HepG2 (cell line): ENCODE data around the gene FOXG1. TPM values are rescaled to one million over a fixed set of nuclear protein-coding genes. Genes with fewer than 3 reads are reported as not detected.

Experiments used
- ATAC-seq: fragments of 200-7000 bp; cut with Tn5 transposase; 3 replicates; pipeline ENCODE4 v1.9.1; 2020; ENCODE audit warnings: mild to moderate bottlenecking, moderate library complexity
- BruUV-seq: library from RNA; stranded (reverse); fragments of 400-500 nt; replicated peaks from 2 replicates; lab custom pipeline; 2021; lab: Mats Ljungman, UMichigan
- CTCF ChIA-PET: fragments of 300-600 bp; formaldehyde crosslinking; extraction: SDS; loops from one replicate; lab custom pipeline; 2021; ENCODE audit warnings: low total read pairs, inconsistent platforms, low intra/inter-chr PET ratio; lab: Yijun Ruan, JAX
- POLR2A ChIA-PET: fragments of 350-600 bp; sonication (Branson Sonifier 250); formaldehyde crosslinking; loops from one replicate; lab custom pipeline; 2020; ENCODE audit warnings: antibody characterized with exemption, inconsistent platforms; lab: Yijun Ruan, JAX
- DNase-seq: peaks from one replicate; pipeline ENCODE4 v3.0.0-alpha.2; 2015; ENCODE audit warnings: low spot score
- FAIRE-seq: peaks from 3 replicates; lab custom pipeline; 2011; peaks lifted over from hg19 to GRCh38; lab: Jason Lieb, UNC
- H2AFZ ChIP-seq: one replicate; pipeline ENCODE4 v1.6.1; 2011; ENCODE audit warnings: low read length, inconsistent platforms
- H3K27ac ChIP-seq: fragments of 300-600 bp; 3 replicates; pipeline ENCODE4 v1.8.0; 2011; ENCODE audit warnings: mixed run types, mild to moderate bottlenecking, mixed read lengths, low read length, inconsistent platforms; ENCODE audit not compliant: insufficient read depth; ENCODE audit errors: extremely low read length
- H3K27me3 ChIP-seq, 2 experiments: fragments of 200-600 bp in 1 of 2; 2 replicates in 1 of 2; 3 replicates in 1 of 2; pipeline versions ENCODE4 v1.6.0 to v1.8.0; 2011; ENCODE audit warnings: low read length in 2 of 2, mild to moderate bottlenecking in 2 of 2, moderate library complexity in 2 of 2, inconsistent platforms in 1 of 2; ENCODE audit not compliant: insufficient read depth in 2 of 2, control insufficient read depth in 1 of 2
- H3K36me3 ChIP-seq, 2 experiments: fragments of 200-600 bp in 1 of 2; replicated peaks in 1 of 2; 2 replicates in 1 of 2; 3 replicates in 1 of 2; pipeline versions ENCODE4 v1.5.1 to v1.8.0; 2011; ENCODE audit warnings: low read length in 2 of 2, inconsistent platforms in 1 of 2; ENCODE audit not compliant: insufficient read depth in 2 of 2, control insufficient read depth in 1 of 2
- H3K4me1 ChIP-seq: 2 replicates; pipeline ENCODE4 v1.5.1; 2012; ENCODE audit warnings: low read length, inconsistent platforms; ENCODE audit not compliant: insufficient read depth
- H3K4me2 ChIP-seq: 2 replicates; pipeline ENCODE4 v1.6.0; 2011; ENCODE audit warnings: low read depth, low read length, inconsistent platforms
- H3K4me3 ChIP-seq, 3 experiments: fragments of 200-600 bp in 1 of 3; sonication (generic), shearing (Covaris generic) in 1 of 3; replicated peaks in 1 of 3; 2 replicates each; pipeline ENCODE4 v1.5.1; 2011 to 2016; ENCODE audit warnings: low read length in 3 of 3, inconsistent platforms in 2 of 3, low read depth in 2 of 3, mild to moderate bottlenecking in 2 of 3, control low read depth in 1 of 3, mixed read lengths in 1 of 3; ENCODE audit not compliant: insufficient read depth in 1 of 3
- H3K79me2 ChIP-seq: one replicate; pipeline ENCODE4 v1.6.1; 2011; ENCODE audit warnings: low read length, inconsistent platforms; ENCODE audit not compliant: insufficient read depth
- H3K9ac ChIP-seq: 2 replicates; pipeline ENCODE4 v1.6.0; 2011; ENCODE audit warnings: mild to moderate bottlenecking, low read depth, low read length, inconsistent platforms; ENCODE audit not compliant: insufficient read depth
- H3K9me3 ChIP-seq: 2 replicates; pipeline ENCODE4 v1.5.1; 2012; ENCODE audit warnings: mild to moderate bottlenecking, low read length
- H4K20me1 ChIP-seq: 2 replicates; pipeline ENCODE4 v1.6.0; 2011; ENCODE audit warnings: inconsistent platforms, mild to moderate bottlenecking, low read length, moderate library complexity; ENCODE audit not compliant: insufficient read depth
- HOXA5 ChIP-seq: sonication (generic); formaldehyde crosslinking; IDR thresholded peaks from 2 replicates; pipeline ENCODE4 v1.4.0; 2020; ENCODE audit warnings: missing genetic modification reagents
- PITX1 ChIP-seq: sonication (generic); formaldehyde crosslinking; IDR thresholded peaks from 2 replicates; pipeline ENCODE4 v1.5.1; 2020; ENCODE audit warnings: mild to moderate bottlenecking, missing genetic modification reagents
- RAD21 ChIP-seq: fragments of 450-650 bp; formaldehyde crosslinking; IDR thresholded peaks from 2 replicates; pipeline ENCODE4 v1.5.0; 2020; ENCODE audit warnings: mild to moderate bottlenecking
- RXRB ChIP-seq: IDR thresholded peaks from 2 replicates; pipeline ENCODE4 v1.6.1; 2016; ENCODE audit warnings: borderline replicate concordance, missing genetic modification reagents, missing compliant biosample characterization
- STAG1 ChIP-seq: sonication (generic); formaldehyde crosslinking; IDR thresholded peaks from 2 replicates; pipeline ENCODE4 v1.4.0; 2020; ENCODE audit warnings: missing genetic modification reagents
- TEAD3 ChIP-seq: optimal IDR thresholded peaks from 2 replicates; pipeline ENCODE3; 2016; ENCODE audit warnings: borderline replicate concordance
- ZNF558 ChIP-seq: sonication (generic); formaldehyde crosslinking; IDR thresholded peaks from 2 replicates; pipeline ENCODE4 v1.9.0; 2022; ENCODE audit warnings: mild to moderate bottlenecking, missing genetic modification reagents, borderline replicate concordance
- ZSCAN21 ChIP-seq: sonication (generic); formaldehyde crosslinking; IDR thresholded peaks from 2 replicates; pipeline ENCODE4 v1.8.0; 2022; ENCODE audit warnings: mild to moderate bottlenecking, missing genetic modification reagents, moderate library complexity, borderline replicate concordance
- WGBS: methylation state at CpG from one replicate; pipeline ENCODE4 v1.1.6; 2017; ENCODE audit warnings: low lambda C conversion rate; 5-methylcytosine and 5-hydroxymethylcytosine counted together
- in situ Hi-C: cut with HindIII; loops from 2 replicates; pipeline ENCODE4 v1.10.0; 2017; ENCODE audit warnings: low pct_unique_long_range_greater_than_20kb; ENCODE audit not compliant: extremely low pct_ligation_motif_present
- intact Hi-C: fragments of 100-400 bp; cut with micrococcal nuclease; formaldehyde crosslinking; loops from one replicate; pipeline ENCODE4 v1.10.0; 2022; ENCODE audit not compliant: unreplicated experiment
- polyA plus RNA-seq, 8 experiments: library from polyadenylated mRNA; depleted of rRNA in 3 of 8; stranded (reverse) in 7 of 8; unstranded in 1 of 8; fragments of >200 nt; fragmentation: Illumina TruSeq in 4 of 8; extraction: Trizol in 4 of 8; gene quantifications; 2 replicates each; pipeline versions ENCODE4 v1.2.1 to v1.2.3, GENCODE V29; 2011 to 2016; ENCODE audit warnings: low read depth in 4 of 8, missing spikeins in 1 of 8, mixed read lengths in 1 of 8; ENCODE audit not compliant: insufficient read depth in 1 of 8
- total RNA-seq, 5 experiments: library from RNA; depleted of rRNA; stranded (reverse); fragments of >200 nt; fragmentation: Illumina TruSeq; extraction: Trizol; gene quantifications; 2 replicates each; pipeline ENCODE4 v1.2.3, GENCODE V29; 2016; ENCODE audit warnings: low read depth in 1 of 5
- TF ChIP-seq, protein P1 (sequence below): IDR thresholded peaks from 2 replicates; pipeline ENCODE4 v1.6.1; 2016
- TF ChIP-seq, protein P2 (sequence below): sonication (generic); formaldehyde crosslinking; IDR thresholded peaks from 2 replicates; pipeline ENCODE4 v1.5.0; 2020; ENCODE audit warnings: mild to moderate bottlenecking, missing genetic modification reagents, moderate library complexity
- TF ChIP-seq, protein P3 (sequence below): sonication (generic); formaldehyde crosslinking; IDR thresholded peaks from 2 replicates; pipeline ENCODE4 v1.4.0; 2020; ENCODE audit warnings: missing genetic modification reagents
- TF ChIP-seq, protein P4 (sequence below): IDR thresholded peaks from 2 replicates; pipeline ENCODE4 v1.6.1; 2016; ENCODE audit warnings: mild to moderate bottlenecking
- TF ChIP-seq, protein P5 (sequence below), 2 experiments: sonication (generic) in 1 of 2; formaldehyde crosslinking in 1 of 2; IDR thresholded peaks; 2 replicates each; pipeline versions ENCODE4 v1.4.0 to v1.6.1; 2018 to 2020; ENCODE audit warnings: missing genetic modification reagents in 2 of 2, borderline replicate concordance in 1 of 2, low read depth in 1 of 2, mild to moderate bottlenecking in 1 of 2, missing biosample characterization in 1 of 2

Gene FOXG1
- total and polyA plus RNA-seq, 2 of the 13 experiments (the other 11 are each of a cell fraction or from before 2014, with no cell fraction given): not detected

DNA sequence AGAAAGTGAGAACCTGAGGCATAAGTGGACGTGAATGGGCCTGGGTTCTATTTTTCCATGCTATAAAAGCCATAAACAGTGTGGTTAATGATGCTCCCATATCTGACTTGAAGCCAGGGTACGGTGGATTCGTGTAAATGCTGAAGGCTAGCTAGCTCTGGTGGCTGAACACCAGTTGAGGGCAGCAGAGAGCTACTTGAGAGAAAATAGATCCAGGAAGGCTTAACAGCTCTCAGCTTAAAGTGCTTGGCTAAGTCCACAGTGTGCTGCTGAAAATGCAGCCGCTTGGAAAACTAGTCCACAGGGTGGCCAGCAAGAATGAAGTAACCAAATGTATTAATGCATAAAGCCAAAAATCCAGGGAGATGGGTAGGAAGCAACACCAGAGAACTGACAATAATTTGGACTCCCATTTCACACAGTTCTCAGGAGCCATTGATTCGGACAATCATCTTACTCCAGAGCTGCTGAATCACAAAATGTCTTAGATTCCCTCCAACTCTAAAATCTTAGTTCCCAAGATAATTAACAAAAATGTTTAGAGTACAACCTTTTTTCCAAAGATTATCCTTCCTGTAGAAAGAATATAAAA is 15.0 kb upstream of the FOXG1 start (continued):
- TF ChIP-seq PITX1 (CRISPR knock-in tag): 0 out of 2 replicates have a peak, but pooled peaks have one; percentile 66
- TF ChIP-seq, protein P1, sequence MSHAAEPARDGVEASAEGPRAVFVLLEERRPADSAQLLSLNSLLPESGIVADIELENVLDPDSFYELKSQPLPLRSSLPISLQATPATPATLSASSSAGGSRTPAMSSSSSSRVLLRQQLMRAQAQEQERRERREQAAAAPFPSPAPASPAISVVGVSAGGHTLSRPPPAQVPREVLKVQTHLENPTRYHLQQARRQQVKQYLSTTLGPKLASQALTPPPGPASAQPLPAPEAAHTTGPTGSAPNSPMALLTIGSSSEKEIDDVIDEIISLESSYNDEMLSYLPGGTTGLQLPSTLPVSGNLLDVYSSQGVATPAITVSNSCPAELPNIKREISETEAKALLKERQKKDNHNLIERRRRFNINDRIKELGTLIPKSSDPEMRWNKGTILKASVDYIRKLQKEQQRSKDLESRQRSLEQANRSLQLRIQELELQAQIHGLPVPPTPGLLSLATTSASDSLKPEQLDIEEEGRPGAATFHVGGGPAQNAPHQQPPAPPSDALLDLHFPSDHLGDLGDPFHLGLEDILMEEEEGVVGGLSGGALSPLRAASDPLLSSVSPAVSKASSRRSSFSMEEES (CRISPR knock-in tag): no peak
- peak; percentile 97 for TF ChIP-seq ZSCAN21 (CRISPR knock-in tag)
- TF ChIP-seq, protein P2, sequence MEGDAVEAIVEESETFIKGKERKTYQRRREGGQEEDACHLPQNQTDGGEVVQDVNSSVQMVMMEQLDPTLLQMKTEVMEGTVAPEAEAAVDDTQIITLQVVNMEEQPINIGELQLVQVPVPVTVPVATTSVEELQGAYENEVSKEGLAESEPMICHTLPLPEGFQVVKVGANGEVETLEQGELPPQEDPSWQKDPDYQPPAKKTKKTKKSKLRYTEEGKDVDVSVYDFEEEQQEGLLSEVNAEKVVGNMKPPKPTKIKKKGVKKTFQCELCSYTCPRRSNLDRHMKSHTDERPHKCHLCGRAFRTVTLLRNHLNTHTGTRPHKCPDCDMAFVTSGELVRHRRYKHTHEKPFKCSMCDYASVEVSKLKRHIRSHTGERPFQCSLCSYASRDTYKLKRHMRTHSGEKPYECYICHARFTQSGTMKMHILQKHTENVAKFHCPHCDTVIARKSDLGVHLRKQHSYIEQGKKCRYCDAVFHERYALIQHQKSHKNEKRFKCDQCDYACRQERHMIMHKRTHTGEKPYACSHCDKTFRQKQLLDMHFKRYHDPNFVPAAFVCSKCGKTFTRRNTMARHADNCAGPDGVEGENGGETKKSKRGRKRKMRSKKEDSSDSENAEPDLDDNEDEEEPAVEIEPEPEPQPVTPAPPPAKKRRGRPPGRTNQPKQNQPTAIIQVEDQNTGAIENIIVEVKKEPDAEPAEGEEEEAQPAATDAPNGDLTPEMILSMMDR (CRISPR knock-in tag): peak; percentile 95
- TF ChIP-seq TEAD3 (CRISPR knock-in tag): peak; percentile 21

DNA sequence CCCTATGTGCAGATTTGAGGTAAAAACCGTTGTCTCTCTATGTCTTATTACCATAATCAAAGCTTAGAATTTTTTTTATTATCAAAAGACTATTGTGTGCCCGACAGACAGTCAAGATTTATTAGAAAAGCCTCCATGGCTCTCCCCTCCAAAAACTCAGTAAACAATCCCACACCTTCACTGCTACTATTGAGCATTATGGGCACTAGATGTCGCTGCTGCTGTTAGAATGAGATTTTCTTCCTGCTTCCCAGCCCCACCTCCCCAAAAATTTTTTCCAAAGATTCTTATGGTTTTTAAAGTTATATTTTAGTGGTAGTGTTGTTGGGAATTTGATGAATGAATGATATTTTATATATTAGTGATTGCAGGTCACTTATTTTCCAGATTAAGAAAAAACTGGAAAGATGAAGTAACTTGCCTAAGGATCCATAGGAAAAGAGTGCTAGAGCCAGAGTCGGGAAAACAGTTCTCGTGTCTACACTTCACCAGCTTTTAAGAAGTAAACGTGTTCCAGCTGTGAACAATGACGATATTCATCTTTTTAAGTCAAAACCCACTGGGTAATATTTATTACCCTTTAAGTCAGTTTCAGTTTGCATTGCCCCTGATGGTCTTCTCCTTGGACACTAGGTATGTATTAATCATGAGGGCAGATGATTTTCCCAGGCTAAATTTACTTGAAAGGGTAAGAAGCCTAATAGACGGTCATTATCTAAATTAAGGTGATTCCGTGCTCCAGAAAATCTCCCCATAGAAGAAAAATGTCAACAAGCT is 12.2 kb upstream of the FOXG1 start:
- ChIA-PET POLR2A (no interaction called here), CTCF (interaction anchor here (0.9 to 2.7 kb wide), 10 partner anchors 262 to 1768 kb away, joined by 3 to 37 read pairs (median 12); no protein-coding TSS in a partner anchor)
- peak; percentile 85 for FAIRE-seq
- TF ChIP-seq, protein P3, sequence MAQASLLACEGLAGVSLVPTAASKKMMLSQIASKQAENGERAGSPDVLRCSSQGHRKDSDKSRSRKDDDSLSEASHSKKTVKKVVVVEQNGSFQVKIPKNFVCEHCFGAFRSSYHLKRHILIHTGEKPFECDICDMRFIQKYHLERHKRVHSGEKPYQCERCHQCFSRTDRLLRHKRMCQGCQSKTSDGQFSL: no peak
- TF ChIP-seq ZNF558 (CRISPR knock-in tag): no peak
- TF ChIP-seq, protein P4, sequence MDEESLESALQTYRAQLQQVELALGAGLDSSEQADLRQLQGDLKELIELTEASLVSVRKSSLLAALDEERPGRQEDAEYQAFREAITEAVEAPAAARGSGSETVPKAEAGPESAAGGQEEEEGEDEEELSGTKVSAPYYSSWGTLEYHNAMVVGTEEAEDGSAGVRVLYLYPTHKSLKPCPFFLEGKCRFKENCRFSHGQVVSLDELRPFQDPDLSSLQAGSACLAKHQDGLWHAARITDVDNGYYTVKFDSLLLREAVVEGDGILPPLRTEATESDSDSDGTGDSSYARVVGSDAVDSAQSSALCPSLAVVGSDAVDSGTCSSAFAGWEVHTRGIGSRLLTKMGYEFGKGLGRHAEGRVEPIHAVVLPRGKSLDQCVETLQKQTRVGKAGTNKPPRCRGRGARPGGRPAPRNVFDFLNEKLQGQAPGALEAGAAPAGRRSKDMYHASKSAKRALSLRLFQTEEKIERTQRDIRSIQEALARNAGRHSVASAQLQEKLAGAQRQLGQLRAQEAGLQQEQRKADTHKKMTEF: 0 out of 2 replicates have a peak, but pooled peaks have one; percentile 18
- TF ChIP-seq, protein P5, sequence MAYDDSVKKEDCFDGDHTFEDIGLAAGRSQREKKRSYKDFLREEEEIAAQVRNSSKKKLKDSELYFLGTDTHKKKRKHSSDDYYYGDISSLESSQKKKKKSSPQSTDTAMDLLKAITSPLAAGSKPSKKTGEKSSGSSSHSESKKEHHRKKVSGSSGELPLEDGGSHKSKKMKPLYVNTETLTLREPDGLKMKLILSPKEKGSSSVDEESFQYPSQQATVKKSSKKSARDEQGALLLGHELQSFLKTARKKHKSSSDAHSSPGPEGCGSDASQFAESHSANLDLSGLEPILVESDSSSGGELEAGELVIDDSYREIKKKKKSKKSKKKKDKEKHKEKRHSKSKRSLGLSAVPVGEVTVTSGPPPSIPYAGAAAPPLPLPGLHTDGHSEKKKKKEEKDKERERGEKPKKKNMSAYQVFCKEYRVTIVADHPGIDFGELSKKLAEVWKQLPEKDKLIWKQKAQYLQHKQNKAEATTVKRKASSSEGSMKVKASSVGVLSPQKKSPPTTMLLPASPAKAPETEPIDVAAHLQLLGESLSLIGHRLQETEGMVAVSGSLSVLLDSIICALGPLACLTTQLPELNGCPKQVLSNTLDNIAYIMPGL (CRISPR knock-in tag; IDR thresholded peaks at IDR 0.05; ENCODE audit: borderline replicate concordance in 1 of 2, low read depth in 1 of 2): peak in 1 of 2 experiments; percentile 40; a peak in 1 of 4 replicates
- peak; percentile 96 for TF ChIP-seq STAG1 (CRISPR knock-in tag)
- TF ChIP-seq RAD21 (CRISPR knock-in tag): peak; percentile 83
- 0 out of 2 replicates have a peak, but pooled peaks have one; percentile 36 for TF ChIP-seq HOXA5
- peak; percentile 17; the same call in 1 of the 2 replicates for TF ChIP-seq RXRB (CRISPR knock-in tag)

More for the DNA sequence above, 12.2 kb upstream of the FOXG1 start:
- WGBS: under 1% methylated on average over 9 of the region's 9 CpGs
- peak; percentile 77 for DNase-seq
- ATAC-seq: peak; percentile 75
- Histone ChIP-seq H3K4me1 (peaks cover 12% of the 10 kb centered on the region), H2AFZ (no peak overlapping the region), H3K79me2 (no peaks in the 10 kb centered on the region), H3K27ac (no peak overlapping the region), H3K9ac (no peak overlapping the region), H3K27me3 (peaks cover 3 to 47% of the 10 kb centered on the region in 2 experiments; a peak in 3 of 5 replicates), H4K20me1 (no peaks in the 10 kb centered on the region), H3K9me3 (no peaks in the 10 kb centered on the region), H3K4me3 (no peak overlapping the region), H3K36me3 (no peaks in the 10 kb centered on the region), H3K4me2 (no peak overlapping the region)
- BruUV-seq: no TSS peak
- in situ Hi-C loops: loop anchor here (5.0 to 10.0 kb wide), 5 partner anchors 468 to 1770 kb away; no protein-coding TSS in a partner anchor
- intact Hi-C loops: loop anchor here (1.0 to 10.0 kb wide), 10 partner anchors 263 to 1860 kb away; partner anchors contain the start of gene PRKD1
